Subcutaneous preadipocyte (primary cell): ENCODE measurements around the gene DSC2. TPM values are rescaled to one million over a fixed set of nuclear protein-coding genes. Genes with fewer than 3 reads are reported as not detected.

Experiments
- total RNA-seq: library from RNA; depleted of rRNA; stranded (reverse); fragments of >200 nt; gene quantifications from 2 replicates; pipeline ENCODE4 v1.2.3, GENCODE V29; 2012

Gene DSC2
- total RNA-seq, result not detected in 2 replicates

DNA sequence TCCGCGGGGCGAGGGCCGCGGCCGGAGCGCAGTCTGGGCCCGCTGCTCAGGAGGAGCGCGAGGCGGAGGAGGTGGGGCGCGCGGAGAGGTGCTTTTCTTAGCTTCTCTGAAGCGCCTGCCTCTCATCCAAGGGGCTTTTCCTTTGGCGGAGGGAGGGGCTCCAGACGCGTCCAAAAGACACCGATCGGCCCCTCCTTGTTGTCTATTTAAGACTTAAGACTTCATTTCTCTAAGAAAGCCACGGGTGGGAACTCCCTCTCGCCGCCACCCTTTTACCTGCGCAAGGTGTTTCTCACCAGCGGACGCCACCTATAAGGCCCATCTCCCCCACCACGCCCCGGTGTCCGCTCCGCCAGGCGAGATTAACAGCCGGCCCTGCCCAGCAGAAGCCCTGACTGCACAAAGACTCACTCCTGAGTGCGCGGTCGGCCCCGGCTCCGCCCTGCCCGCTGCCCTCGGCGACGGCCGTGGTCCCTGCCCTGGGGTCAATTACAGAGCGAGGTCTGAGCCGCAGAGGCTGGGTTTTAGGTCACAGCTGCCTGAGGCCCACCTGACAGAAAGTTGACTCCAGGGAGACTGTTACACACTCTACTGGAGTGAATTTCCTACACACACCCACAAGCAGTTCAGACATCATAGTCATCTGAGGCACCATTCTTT is at the start of gene DSC2:
Gene DSC2 (minus strand): TSS at position 397 of the 660 bp plus-strand sequence. CDS start 450 bp downstream, outside the sequence.

DNA sequence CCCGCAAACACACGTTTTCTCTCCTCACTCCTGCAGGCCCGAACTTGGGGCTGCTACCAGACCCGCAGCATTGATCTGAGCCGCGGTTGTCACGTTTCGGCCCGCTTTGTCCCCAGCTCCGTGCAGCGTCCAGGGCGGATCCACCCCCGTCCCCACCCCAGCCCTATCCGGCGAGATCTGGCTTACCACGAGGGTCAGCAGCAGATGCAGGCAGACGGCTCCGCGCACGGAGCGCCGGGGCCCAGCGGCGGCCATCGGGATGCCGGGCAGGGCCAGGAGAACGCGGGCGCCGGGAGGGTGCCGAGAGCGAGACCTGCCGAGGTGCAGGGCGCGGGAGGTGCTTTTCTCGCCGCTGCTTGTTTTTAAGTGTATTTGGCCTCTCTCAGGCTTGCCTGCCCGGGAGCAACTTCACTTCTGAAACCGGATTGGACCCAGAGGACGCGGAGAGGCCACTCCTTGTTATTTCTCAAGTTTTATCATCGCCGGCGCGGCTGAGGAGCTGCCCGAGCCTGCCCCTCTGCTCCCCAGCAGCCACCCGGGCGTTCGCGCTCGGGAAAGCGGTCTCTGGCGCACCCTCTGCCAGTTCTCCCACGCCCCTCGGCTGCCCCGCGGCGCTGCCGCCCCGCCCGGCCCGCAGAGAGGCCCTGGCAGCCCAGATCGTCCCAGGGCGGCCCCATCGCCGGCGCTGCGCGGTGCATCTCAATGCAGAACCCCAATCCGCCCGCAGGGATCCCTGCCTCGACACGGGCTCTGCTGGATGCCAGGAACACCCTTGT is 59.6 kb downstream of the DSC2 start, which contains the start of gene DSC3:
Gene DSC3 (minus strand): TSS at position 337 of the 776 bp plus-strand sequence. CDS start 82 bp downstream, at position 255.

Other genes with a start within 250 kb of the DSC2 start
- under 0.01 TPM in 1 of 2 replicates, not detected in the other for gene DSC3, start 59.7 kb downstream of the DSC2 start, total RNA-seq
- not detected in 2 replicates for gene DSC1, start 60.4 kb upstream of the DSC2 start, total RNA-seq
- not detected in 2 replicates for gene DSG1, start 215.7 kb upstream of the DSC2 start, total RNA-seq